GM21526 (cell line): ENCODE measurements around the gene LY86.
"Not testable (repeated sequence)": the region's sequence is repeated elsewhere in the genome, so short reads cannot be mapped to it uniquely, and the experiment has no call there.

Experiments used
- ATAC-seq: cut with Tn5 transposase; IDR thresholded peaks from one replicate; pipeline ENCODE4 v1.9.1; 2021; ENCODE audit warnings: moderate library complexity; ENCODE audit not compliant: unreplicated experiment, low FRiP score

LY86 gene

GRCh38 chr6:6595025-6595424 is 6.5 kb downstream of the LY86 start:
- ATAC-seq, result no peak

GRCh38 chr6:6595952-6596351 is 7.4 kb downstream of the LY86 start:
- no peak for ATAC-seq

- ATAC-seq, result no peak
These were observed 8.2 kb downstream of the LY86 start for GRCh38 chr6:6596529-6597328.

- ATAC-seq, result no peak
These were observed 9.2 kb downstream of the LY86 start for GRCh38 chr6:6597682-6598081.

GRCh38 chr6:6599468-6599873 is 11.0 kb downstream of the LY86 start:
- no peak for ATAC-seq

GRCh38 chr6:6600875-6601274 is 12.4 kb downstream of the LY86 start:
- ATAC-seq, result no peak

DNA sequence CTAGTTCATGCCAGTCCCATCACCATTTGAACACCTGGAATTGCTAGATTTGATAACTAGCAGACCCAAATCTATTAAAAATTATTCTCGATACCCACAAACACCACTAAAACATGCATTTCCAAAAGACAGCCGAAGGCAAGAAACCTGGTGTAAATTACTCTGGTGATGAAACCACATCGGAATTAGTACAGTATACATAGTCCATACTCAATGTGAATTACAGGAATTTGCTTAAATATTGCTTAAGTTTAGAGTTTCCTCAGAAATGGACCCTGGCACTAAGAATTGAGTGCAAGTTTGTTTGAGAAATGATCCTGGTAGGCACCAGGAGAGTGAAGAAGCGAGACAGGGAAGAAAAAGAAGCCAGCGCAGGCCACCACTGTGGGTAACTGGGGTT is 13.7 kb downstream of the LY86 start:
- ATAC-seq, result no peak

DNA sequence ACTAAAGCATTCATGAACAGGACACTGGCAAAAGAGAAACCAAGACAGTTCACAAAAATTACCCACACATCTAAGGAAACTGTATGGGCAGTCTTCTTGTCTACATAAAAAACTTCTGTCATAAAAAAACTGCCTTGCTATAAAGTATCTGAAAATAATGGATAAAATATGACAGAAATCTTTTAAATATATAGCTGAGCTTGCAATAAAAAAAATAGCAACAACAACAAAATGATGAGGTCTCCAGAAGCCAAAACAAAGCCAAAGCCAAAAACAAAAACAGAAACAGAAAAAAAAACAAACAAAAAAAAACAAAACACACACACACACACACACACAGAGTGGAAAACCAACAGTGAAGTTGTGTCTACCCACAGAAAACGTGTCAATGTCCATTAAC is 14.8 kb downstream of the LY86 start:
- ATAC-seq, result no peak

- ATAC-seq, result no peak
These were observed 15.5 kb downstream of the LY86 start for GRCh38 chr6:6604015-6604414.

- ATAC-seq, result no peak
These were observed 16.0 kb downstream of the LY86 start for GRCh38 chr6:6604566-6604965.

GRCh38 chr6:6605873-6606272 is 17.4 kb downstream of the LY86 start:
- no peak for ATAC-seq

GRCh38 chr6:6606391-6607030 is 18.0 kb downstream of the LY86 start:
- not testable (repeated sequence) for ATAC-seq

DNA sequence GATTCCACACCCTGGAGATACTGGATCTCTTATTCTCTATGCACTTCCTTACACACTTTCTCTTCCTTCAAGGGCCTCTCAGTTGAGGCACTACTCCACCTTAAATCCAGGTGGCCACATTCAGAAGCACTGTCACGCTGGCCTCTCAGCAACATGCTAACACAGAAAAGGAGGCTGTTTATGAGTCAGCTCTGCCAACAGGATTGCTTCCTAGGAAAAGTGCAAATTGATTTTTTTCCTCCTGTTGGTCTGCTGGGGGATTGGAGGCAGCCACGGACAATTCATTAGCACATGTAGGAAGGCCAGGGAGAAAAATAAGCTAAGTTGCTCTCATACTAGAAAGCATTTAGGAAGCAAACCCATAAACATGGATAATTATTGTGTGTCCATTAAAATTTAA is 20.9 kb downstream of the LY86 start:
- no peak for ATAC-seq

DNA sequence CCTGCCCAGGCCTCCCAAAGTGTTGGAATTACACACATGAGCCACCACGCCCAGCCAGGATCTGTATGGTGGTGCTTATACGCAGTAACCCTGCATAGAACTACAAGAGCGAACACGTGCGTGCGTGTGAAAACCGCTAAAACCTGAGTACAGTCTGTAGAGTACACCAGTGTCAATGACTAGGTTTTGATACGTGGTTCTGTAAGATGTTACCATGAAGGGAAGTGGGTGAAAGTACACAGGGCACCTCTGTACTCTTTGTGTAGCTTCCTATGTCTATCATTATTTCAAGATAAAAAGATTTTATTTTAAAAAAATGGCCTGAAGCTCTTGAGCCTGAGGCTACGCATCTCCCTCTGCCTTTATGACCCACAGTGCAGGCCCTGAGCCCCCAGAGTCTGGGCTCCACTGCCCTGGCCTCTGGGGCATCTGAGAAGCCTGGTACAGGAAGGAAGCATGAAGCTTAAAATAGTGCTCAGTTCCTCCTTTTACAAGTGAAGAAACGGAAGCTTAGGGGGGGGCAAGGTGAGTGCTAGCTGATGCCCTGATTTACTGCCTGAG is 21.6 kb downstream of the LY86 start:
- ATAC-seq, result peak; percentile 92

DNA sequence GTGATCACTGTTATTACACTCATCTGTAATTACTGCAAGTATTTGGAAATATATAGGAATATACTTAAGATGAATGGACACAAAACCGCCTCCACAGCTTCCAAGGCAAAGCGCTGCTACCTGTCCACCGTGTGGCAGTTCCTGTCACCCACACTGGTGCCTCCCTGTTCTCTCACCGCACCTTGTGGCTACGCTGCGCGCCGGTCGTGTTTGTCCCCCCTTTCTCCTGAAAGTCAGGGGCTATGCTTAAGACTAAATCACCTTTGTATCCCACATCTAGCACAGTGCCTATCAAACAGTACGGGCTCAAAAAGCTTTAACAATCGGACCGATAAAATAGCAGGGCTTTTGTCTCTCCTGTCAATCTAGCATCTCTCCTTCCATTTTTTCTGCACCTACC is 23.0 kb downstream of the LY86 start:
- ATAC-seq, result no peak

- ATAC-seq, result no peak
These were observed 23.8 kb downstream of the LY86 start for GRCh38 chr6:6612308-6612707.

- ATAC-seq, result not testable (repeated sequence)
These were observed 24.7 kb downstream of the LY86 start for GRCh38 chr6:6613103-6613718.

DNA sequence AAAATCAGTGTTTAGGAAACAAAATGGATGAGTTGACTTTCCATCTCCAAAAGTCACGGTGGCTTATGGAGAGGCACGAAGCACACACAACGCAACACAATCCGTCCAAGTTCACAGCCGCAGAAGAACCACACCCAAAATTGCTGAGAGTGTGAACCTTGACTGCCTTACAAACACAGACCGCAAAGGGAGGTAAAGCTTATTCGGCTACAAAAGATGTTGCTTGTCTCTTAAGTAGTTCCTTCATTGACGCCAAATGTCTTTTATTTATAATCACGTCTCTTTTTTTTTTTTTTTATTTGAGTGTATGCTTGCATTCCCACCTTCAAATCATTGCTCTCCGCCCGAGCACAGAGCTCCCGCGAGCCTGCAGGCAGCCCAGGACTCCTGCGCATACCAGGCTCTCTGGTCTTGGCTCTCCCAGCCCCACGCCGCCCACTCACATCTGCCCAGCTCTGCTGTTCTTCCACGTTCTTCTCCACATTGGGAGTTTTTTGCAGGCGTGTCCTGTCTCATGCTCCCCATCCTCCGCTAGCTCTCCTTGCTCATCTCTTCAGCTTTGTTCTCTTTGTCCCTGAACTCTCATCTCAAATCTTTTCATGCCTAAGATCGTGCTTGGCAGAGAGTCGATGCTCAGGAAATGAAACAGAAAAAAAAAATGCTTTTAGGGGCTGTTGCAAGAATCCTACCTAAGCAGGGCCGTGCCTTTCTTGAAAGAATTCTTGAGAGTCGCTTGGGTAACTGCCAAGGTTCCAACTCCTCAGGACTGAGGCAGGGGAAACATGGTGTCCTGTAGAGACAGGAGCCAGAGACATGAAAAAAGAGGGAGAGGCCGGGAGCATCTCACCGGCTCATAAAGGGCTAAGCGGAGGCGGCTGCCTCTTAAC is 25.8 kb downstream of the LY86 start:
- ATAC-seq, result no peak

DNA sequence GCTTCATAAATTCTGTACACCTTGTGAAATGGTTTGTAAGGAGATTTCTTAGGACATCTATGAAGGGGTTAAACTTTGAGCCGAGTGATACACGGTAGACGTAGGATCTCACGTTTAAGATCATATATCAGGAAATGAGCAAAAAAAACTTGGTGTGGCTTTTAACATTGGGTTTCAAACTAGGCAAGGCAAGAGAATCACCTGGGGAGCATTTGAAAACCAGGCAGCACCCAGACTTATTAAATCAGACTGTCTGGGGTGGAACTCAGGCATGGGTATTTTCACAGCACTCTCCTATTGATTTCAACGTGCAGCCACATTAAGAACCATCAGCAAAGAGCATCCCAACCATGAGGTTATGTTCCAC is 26.4 kb downstream of the LY86 start:
- no peak for ATAC-seq

- no peak for ATAC-seq
These were observed 28.1 kb downstream of the LY86 start for GRCh38 chr6:6616656-6617055.
